GM19467 (cell line): ENCODE measurements around the gene PHOX2B.
"Not testable (repeated sequence)": the region's sequence is repeated elsewhere in the genome, so short reads cannot be mapped to it uniquely, and the experiment has no call there.

Source experiments
- ATAC-seq: cut with Tn5 transposase; IDR thresholded peaks from one replicate; pipeline ENCODE4 v1.9.1; 2021; ENCODE audit warnings: mild to moderate bottlenecking, moderate library complexity; ENCODE audit not compliant: unreplicated experiment

Gene PHOX2B

DNA sequence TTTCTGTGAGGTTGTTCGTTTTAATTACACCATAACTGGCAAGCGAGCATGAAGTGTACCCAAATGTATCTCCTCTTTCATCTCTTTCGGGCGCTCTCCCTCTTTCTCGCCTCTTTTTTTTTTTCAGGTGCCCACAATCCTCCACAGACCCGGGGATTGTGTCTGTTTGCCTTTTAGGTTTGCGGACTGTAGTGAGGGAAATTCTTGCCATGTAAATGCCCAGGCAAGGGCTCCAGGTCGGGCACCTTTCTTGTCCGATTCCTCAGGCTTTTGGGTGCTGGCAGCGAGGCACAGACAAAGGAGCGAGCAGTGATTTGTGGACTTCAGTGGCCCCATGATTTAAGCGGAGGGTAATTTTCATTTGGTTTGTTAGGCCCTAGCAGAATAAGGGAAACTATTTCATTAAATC is 1.1 kb upstream of the PHOX2B start:
- ATAC-seq, result no peak

GRCh38 chr4:41748074-41748570 is 403 bp downstream of the PHOX2B start:
- no peak for ATAC-seq

GRCh38 chr4:41747230-41748055 is 1.1 kb downstream of the PHOX2B start:
- ATAC-seq, result no peak

DNA sequence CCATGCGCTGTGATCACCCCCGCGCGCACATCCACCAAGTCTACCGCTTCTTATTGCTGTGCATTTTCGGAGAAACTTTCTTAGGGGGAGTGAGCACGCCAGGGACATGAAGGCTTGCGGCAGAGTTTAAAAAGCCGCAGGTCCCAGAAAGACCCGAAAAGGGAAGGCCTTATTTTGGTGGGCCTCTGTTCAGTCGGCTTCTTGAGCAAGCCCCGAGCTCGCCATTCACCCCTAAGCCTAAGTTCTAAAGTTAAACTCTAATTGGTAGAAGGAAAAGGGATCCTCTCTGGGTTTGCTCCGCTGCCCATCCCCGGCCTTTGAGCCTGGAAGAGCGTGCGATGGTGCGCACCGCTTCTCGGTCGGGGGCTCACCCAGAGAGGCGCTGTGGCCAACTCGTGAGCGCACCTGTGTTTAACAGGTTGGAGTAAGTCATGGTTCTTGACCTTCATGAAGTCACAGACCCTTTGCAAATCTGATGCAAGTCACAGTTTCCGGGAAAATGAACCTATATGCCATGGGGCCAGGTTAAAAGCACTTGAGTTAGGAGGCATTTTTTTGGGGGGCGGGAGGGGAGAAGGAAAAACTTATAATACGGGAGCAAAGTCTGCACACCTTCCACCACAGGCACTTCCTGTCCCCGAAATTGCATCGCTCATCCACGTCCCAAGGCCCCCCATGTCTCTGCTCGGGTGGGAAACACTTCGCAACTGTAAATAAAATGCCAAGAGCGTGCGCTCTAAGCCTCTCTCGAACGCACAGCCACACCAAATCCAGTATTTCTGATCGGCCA is 1.9 kb downstream of the PHOX2B start:
- ATAC-seq, result no peak

- no peak for ATAC-seq
Measured at GRCh38 chr4:41746025-41746439, 2.5 kb downstream of the PHOX2B start.

- ATAC-seq, result no peak
Measured at GRCh38 chr4:41745292-41746024, 3.1 kb downstream of the PHOX2B start.

GRCh38 chr4:41744572-41745291 is 3.8 kb downstream of the PHOX2B start:
- ATAC-seq, result no peak

- no peak for ATAC-seq
Measured at GRCh38 chr4:41741354-41741753, 7.2 kb downstream of the PHOX2B start.

DNA sequence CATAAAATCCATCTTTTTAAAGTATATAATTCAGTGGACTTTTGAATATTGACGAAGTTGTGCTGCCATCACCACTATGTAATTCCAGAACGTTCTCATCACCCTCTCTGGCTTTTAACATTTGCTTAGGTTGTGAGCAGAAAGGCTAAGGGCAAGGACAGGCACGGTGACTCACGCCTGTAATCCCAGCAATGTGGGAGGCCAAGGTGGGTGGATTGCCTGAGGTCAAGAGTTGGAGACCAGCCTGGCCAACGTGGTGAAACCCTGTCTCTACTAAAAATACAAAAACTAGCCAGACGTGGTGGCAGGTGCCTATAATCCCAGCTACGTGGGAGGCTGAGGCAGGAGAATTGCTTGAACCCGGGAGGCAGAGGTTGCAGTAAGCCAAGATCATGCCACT is 11.0 kb downstream of the PHOX2B start:
- not testable (repeated sequence) for ATAC-seq

DNA sequence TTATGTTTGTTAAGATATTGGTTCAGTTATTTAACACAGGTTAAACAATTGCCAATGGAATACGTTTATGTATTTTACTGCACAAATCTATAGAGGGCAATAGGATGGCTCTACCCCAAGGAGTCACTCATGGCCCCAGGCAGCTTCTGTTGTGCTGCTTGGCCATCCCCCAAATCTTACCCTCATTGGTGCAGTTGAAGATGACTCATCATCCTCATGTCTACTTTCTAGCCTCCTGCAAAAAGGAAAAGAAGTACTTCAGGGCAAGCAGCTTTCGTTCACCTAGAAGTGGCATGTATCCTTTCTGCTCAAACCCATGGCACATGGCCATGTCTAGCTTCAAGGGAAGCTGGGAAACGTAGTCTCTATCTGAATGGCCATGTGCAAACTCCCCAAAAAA is 14.2 kb downstream of the PHOX2B start:
- ATAC-seq, result no peak

DNA sequence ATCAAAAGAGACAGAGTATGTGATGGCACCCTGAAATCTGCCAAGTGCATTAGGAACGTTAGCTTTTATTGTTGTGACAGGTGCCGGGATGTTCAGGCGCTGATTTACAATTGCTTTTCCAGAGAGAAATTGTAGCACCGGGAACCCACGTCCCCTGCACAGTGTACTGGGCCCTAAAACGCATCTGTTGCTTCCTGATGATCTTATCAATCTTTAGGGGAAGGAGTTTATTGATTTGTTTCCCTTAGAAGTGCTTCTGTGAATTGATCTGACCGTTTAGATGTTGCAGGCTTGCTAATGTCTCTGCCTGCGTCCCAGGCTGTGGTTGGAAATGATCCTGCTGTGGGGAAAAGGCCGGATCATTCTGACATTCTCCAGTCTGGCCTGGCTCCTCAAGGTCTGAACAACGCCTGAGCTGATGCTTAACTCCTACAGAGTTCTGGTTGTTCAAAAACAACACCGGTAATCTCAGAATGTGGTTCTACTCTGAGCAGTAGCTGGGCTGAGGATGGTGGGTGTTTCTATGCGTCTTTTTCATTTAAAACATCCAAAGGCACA is 16.9 kb downstream of the PHOX2B start:
- no peak for ATAC-seq

DNA sequence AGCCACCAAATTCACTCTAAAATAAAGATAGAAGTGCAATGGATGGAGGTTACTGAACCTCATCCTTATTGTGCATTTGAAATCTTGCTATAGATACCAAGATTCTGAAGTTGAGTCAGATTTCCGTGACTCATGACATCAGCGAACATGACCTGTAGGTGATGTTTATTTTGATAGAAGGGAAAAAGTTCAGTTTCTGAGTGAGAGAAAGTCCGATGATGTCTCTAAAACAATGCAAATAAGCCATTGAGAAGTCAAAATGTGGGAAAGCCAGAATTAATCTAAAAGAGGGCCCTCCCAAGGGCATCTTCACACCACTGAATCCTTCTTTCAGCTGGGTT is 20.0 kb downstream of the PHOX2B start:
- no peak for ATAC-seq

GRCh38 chr4:41727861-41728572 is 20.5 kb downstream of the PHOX2B start:
- no peak for ATAC-seq

GRCh38 chr4:41725254-41725653 is 23.3 kb downstream of the PHOX2B start:
- ATAC-seq, result no peak

GRCh38 chr4:41723286-41723685 is 25.2 kb downstream of the PHOX2B start:
- ATAC-seq, result no peak

DNA sequence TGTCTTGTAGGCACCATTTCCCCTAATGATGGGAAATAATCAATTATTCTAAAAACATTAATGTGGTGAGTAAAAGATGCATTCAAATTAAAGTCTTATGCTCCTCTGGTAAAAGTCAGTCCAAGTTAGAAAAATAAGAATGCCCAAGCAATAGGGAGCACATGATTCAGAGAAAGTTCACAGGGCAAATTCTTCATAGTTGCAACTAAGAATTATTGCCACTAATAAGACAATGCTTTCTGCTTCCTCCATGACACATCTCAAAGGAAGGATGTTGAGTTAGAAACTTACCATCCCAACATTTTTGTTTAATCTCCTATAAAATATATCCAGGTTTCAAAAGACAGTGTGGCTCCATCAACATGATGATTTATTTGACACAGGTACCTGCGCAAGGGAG is 26.3 kb downstream of the PHOX2B start:
- ATAC-seq, result no peak

GRCh38 chr4:41719417-41719816 is 29.1 kb downstream of the PHOX2B start:
- no peak for ATAC-seq

DNA sequence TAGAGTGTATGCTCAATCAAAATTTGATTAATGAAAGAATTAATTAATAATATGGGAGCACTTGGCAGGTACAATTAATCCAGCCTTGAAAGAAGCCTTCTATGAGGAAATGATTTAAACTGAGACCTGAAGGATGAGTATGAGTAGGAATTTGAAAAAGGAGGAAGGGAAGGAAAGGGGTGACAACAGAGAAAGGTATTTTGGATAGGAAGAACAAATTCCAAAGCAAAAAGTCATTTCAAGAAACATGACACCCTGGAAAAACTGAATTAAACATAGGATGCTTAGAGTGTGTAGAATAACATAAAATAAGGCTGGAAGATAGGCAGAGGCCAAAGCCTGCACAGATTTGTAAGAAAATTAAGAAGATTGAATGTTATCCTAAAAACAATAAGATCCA is 29.6 kb downstream of the PHOX2B start:
- ATAC-seq, result no peak

GRCh38 chr4:41715155-41715554 is 33.4 kb downstream of the PHOX2B start:
- no peak for ATAC-seq
